Measurements from ENCODE around the gene COPA. TPM values are rescaled to one million over a fixed set of nuclear protein-coding genes. Genes with fewer than 3 reads are reported as not detected.
"Not testable (repeated sequence)": the region's sequence is repeated elsewhere in the genome, so short reads cannot be mapped to it uniquely, and the experiment has no call there.

COPA gene
- total RNA-seq, 4 donors from 2014 or later, result 172 to 334 (median 182) TPM

GRCh38 chr1:160296036-160296435 is 47.0 kb downstream of the COPA start:
- H3K4me3 ChIP-seq (replicated peaks in 1 of 3), result no peak overlapping the region
- H3K4me1 ChIP-seq, result no peaks in the 10 kb centered on the region
- intact Hi-C loops (cut with DNase I), result no loop called here
- TF ChIP-seq, protein P1, sequence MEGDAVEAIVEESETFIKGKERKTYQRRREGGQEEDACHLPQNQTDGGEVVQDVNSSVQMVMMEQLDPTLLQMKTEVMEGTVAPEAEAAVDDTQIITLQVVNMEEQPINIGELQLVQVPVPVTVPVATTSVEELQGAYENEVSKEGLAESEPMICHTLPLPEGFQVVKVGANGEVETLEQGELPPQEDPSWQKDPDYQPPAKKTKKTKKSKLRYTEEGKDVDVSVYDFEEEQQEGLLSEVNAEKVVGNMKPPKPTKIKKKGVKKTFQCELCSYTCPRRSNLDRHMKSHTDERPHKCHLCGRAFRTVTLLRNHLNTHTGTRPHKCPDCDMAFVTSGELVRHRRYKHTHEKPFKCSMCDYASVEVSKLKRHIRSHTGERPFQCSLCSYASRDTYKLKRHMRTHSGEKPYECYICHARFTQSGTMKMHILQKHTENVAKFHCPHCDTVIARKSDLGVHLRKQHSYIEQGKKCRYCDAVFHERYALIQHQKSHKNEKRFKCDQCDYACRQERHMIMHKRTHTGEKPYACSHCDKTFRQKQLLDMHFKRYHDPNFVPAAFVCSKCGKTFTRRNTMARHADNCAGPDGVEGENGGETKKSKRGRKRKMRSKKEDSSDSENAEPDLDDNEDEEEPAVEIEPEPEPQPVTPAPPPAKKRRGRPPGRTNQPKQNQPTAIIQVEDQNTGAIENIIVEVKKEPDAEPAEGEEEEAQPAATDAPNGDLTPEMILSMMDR (IDR thresholded peaks at IDR 0.05), result no peak
- no peak for TF ChIP-seq POLR2A (IDR thresholded peaks at IDR 0.05)
- H3K27me3 ChIP-seq, result no peaks in the 10 kb centered on the region
- no peak for DNase-seq
- 100% methylated on average over 1 of the region's 1 CpG for WGBS, 2 donors
- no peaks in the 10 kb centered on the region for H3K9me3 ChIP-seq
- H3K27ac ChIP-seq, result no peak overlapping the region
- H3K36me3 ChIP-seq, result peaks cover 84 to 88% of the 10 kb centered on the region in 2 donors

- Histone ChIP-seq H3K36me3 (peaks cover 90 to 95% of the 10 kb centered on the region in 2 donors), H3K4me1 (no peaks in the 10 kb centered on the region), H3K4me3 (replicated peaks in 1 of 3) (no peak overlapping the region), H3K27me3 (no peaks in the 10 kb centered on the region), H3K27ac (no peak overlapping the region), H3K9me3 (no peaks in the 10 kb centered on the region)
- intact Hi-C loops (cut with DNase I), result loop anchor here (5.0 kb wide), 1 partner anchor 101 kb away; the partner anchor contains the start of gene CASQ1
- TF ChIP-seq, protein P1 (IDR thresholded peaks at IDR 0.05), result no peak
- no peak for TF ChIP-seq POLR2A (IDR thresholded peaks at IDR 0.05)
- 91 to 93% methylated on average over 8 of the region's 8 CpGs for WGBS, 2 donors
- DNase-seq, result no peak
Observed at GRCh38 chr1:160293020-160293968, 49.8 kb downstream of the COPA start.

- Histone ChIP-seq H3K4me1 (no peaks in the 10 kb centered on the region), H3K9me3 (no peaks in the 10 kb centered on the region), H3K27ac (peak overlapping the region in 1 of 3 donors; percentile 42), H3K4me3 (replicated peaks in 1 of 3) (no peak overlapping the region), H3K36me3 (peaks cover 72 to 77% of the 10 kb centered on the region in 2 donors), H3K27me3 (no peaks in the 10 kb centered on the region)
- intact Hi-C loops (cut with DNase I), result loop anchor here (5.0 kb wide), 1 partner anchor 99 kb away; the partner anchor contains the start of gene CASQ1
- WGBS, 2 donors, result 37 to 43% methylated on average over 11 of the region's 11 CpGs
- DNase-seq, result peak; percentile 79
- TF ChIP-seq POLR2A (IDR thresholded peaks at IDR 0.05), result no peak
- TF ChIP-seq, protein P1 (IDR thresholded peaks at IDR 0.05), result peak; percentile 49 to 86 (median 84)
Observed at GRCh38 chr1:160291248-160292220, 51.5 kb downstream of the COPA start.

- peaks cover 34 to 42% of the 10 kb centered on the region in 2 donors for H3K36me3 ChIP-seq
- DNase-seq; H3K27ac ChIP-seq; H3K9me3 ChIP-seq; H3K4me3 ChIP-seq (replicated peaks in 1 of 3); H3K27me3 ChIP-seq: not testable (repeated sequence)
- intact Hi-C loops (cut with DNase I), result loop anchor here (10.0 kb wide), 1 partner anchor 193 kb away; the partner anchor contains the start of gene IGSF8
- peaks cover 11 to 19% of the 10 kb centered on the region in 2 donors for H3K4me1 ChIP-seq
- WGBS, 2 donors, result 95 to 96% methylated on average over 12 of the region's 12 CpGs
Observed at GRCh38 chr1:160287769-160288168, 55.3 kb downstream of the COPA start.

GRCh38 chr1:160285506-160285905 is 57.5 kb downstream of the COPA start:
- Histone ChIP-seq H3K27me3 (no peaks in the 10 kb centered on the region), H3K27ac (no peak overlapping the region), H3K36me3 (peaks cover 33 to 44% of the 10 kb centered on the region in 2 donors), H3K4me1 (peaks cover 11 to 19% of the 10 kb centered on the region in 2 donors), H3K9me3 (no peaks in the 10 kb centered on the region), H3K4me3 (replicated peaks in 1 of 3) (no peak overlapping the region)
- TF ChIP-seq, protein P1 (IDR thresholded peaks at IDR 0.05), result no peak
- TF ChIP-seq POLR2A (IDR thresholded peaks at IDR 0.05), result no peak
- DNase-seq, result peak in 1 of 2 donors; percentile 23
- intact Hi-C loops (cut with DNase I), result loop anchor here (10.0 kb wide), 1 partner anchor 191 kb away; the partner anchor contains the start of gene IGSF8
- 85% methylated on average over 23 of the region's 23 CpGs for WGBS, 2 donors
